GM20431 (cell line): ENCODE data around the gene ZBED2.

Experiments
- in situ Hi-C: fragments of 300-500 bp; cut with MseI, MboI; formaldehyde crosslinking; loops from one replicate; pipeline ENCODE4 v1.15.0; 2020; ENCODE audit warnings: low sequenced_read_pairs; ENCODE audit not compliant: unreplicated experiment

The ZBED2 gene

DNA sequence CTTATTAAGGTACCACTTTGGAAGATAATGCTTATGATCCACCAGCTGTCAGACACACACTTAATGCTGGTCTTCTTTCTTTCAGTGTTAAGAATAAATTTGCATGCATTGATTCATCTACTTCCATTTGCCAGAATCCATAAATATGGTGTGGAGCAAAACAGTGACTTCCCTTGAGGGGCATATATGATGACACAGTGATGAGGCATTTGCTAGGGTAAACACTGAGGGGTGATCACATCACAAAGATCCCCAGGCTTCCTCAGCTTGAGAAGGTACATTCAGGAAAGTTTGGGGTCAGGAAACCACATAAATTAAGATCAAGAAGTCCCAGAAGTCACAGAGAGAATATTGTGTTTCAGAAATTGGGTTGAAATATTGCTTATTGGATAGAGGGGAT is 9.9 kb upstream of the ZBED2 start:
- in situ Hi-C loops = no loop called here

DNA sequence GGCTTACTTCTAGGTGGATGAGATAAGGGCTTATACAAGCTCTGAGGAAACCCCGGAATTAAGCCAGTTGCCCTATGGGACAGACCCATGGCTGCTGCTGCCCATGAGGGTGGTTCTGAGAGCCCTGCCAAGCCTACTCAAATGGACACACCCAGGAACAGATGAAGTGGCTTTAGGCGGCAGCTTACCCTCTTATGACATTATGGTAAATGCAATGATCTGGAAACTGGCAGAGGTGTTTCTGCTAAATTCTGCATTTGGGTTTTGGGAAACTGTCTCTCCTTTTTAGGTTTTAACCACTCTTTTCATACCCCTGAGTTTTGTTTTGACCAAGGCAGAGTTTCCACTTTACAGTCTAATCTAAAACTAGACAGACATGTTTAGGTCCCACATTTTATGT is 9.0 kb upstream of the ZBED2 start:
- in situ Hi-C loops = no loop called here

DNA sequence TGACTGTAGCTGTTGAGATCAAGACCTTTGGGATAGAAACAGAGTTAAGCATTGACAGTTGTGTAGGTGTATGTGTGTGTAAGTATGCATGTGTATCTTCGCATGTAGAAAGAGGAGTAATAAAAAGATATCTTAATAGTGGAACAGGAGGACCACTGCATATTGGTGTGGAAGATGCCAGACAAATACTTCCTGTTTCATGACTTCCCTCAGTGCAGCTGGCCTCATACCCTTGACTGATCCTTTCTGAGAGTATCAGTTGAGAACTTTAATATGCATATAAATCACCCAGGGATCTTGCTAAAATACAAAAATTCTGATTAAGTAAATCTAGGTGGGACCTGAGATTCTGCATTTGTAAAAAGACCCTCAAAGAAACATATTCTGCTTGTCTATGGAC is 8.5 kb upstream of the ZBED2 start:
- in situ Hi-C loops = no loop called here

- in situ Hi-C loops = no loop called here
Measured at GRCh38 chr3:111601810-111602209, 6.7 kb upstream of the ZBED2 start.

GRCh38 chr3:111598552-111598951 is 3.4 kb upstream of the ZBED2 start:
- in situ Hi-C loops = no loop called here

- in situ Hi-C loops = no loop called here
Measured at GRCh38 chr3:111598139-111598538, 3.0 kb upstream of the ZBED2 start.

- in situ Hi-C loops = no loop called here
Measured at GRCh38 chr3:111596328-111596727, 1.2 kb upstream of the ZBED2 start.

DNA sequence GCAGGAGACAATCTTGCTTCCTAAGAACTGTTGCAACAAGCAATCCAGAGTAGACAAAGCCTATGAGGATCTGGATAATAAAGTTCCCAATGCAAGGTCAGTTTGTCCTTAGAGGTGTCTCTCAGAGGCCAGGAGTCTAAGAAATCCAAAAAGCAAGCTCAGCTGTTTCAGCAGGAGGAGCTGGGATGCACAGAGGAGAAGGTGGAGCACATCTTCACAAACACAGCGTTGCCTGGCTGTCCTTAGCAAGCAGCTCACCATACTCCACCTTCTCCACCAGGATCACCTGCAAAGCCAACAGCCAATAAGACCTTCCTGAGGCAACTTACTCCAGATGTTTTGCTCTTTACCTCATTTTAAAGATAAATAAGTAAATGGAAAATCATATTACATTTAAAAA is 365 bp downstream of the ZBED2 start:
- in situ Hi-C loops = no loop called here

- in situ Hi-C loops = no loop called here
Measured at GRCh38 chr3:111594205-111594604, 941 bp downstream of the ZBED2 start.

GRCh38 chr3:111593666-111594065 is 1.5 kb downstream of the ZBED2 start:
- in situ Hi-C loops = no loop called here

- in situ Hi-C loops = no loop called here
Measured at GRCh38 chr3:111592936-111593335, 2.2 kb downstream of the ZBED2 start.

DNA sequence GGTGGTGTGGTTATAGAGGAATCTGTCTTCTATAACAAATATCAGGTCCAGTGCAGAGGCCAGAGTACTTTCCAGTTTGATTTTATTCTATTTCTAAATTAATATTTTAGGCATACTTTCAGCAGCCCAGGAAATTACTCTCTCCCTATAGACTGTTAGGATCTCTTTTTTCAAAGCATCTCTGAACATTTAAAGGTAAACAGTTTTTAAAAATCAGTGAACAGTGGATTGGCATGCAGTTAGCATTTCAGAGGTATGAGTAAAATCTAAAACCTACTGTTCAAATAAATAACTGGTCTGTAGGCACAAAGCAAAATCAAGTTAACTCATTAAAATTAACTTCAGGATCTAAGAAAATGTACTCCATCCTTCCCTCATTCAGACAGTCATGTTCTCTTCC is 3.0 kb downstream of the ZBED2 start:
- in situ Hi-C loops = no loop called here

GRCh38 chr3:111591555-111591954 is 3.6 kb downstream of the ZBED2 start:
- in situ Hi-C loops = no loop called here

DNA sequence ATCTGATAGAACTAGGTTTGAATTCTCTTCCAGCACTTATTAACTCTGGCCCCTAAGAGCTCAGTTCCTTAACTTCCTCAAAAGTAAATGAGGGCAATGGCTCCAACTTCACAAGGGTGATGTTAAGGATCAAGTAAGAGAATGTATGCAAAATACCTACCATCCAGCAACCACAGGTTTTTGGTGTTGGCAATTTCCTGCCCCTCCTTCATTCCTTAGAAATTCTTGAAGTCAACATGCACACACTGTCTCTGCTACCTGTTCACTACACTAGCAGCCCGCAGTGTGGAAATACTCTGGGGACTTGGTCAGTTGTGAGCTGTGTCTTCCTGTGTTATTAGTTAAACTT is 5.0 kb downstream of the ZBED2 start:
- in situ Hi-C loops = no loop called here

GRCh38 chr3:111589303-111590142 is 5.6 kb downstream of the ZBED2 start:
- in situ Hi-C loops = no loop called here

DNA sequence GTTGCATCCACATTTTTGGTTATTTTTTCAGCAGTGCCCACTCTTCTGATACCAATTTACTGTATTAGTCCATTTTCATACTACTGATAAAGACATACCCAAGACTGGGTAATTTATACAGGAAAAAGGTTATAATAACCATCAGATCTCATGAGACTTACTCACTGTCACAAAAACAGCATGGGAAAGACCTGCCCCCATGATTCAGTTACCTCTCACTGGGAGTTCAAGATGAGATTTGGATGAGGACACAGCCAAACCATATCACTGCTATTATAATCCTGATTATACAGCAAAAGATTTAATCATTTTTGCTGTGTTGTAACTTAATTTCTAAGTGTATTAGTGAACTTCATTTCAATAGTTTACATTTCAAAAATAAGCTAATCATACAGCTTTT is 6.6 kb downstream of the ZBED2 start:
- in situ Hi-C loops = no loop called here

DNA sequence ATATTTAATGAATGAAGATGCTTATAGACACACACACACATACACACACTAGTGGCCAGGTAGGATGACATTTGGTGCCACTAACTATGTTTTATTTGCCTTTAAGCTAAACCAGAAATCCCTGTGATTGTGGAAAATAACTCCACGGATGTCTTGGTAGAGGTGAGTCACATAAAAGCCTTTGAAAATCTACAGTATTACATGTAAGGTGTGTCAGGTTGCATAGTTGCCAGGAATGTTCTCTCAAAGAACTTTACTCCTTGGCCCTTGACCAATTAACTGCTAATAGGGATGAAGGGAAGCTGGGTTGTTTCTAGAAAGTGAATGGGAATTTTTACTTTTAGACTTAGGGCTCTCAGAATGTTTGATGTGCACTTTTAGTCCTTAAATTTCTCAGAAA is 9.9 kb downstream of the ZBED2 start:
- in situ Hi-C loops = no loop called here

GRCh38 chr3:111584744-111585143 is 10.4 kb downstream of the ZBED2 start:
- in situ Hi-C loops = no loop called here

GRCh38 chr3:111582120-111582474 is 13.0 kb downstream of the ZBED2 start:
- in situ Hi-C loops = no loop called here

GRCh38 chr3:111581403-111582119 is 13.6 kb downstream of the ZBED2 start:
- in situ Hi-C loops = no loop called here

- in situ Hi-C loops = no loop called here
Measured at GRCh38 chr3:111579495-111579894, 15.7 kb downstream of the ZBED2 start.

DNA sequence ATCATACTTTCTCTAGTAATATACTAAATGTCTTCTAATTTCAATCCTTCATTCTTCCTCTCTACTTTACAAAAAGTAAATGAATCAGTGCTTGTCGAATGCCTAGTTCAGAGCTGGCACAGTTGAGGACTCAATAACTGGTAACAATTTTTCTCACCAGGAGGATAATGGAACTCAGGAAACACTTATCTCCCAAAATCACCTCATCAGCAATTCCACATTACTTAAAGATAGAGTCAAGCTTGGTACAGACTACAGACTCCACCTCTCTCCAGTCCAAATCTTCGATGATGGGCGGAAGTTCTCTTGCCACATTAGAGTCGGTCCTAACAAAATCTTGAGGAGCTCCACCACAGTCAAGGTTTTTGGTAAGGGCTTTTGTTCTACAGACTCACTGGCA is 16.3 kb downstream of the ZBED2 start:
- in situ Hi-C loops = no loop called here
